GM21447 (cell line): Measurements from ENCODE around the gene PFN3.

Experiments used
- ATAC-seq: cut with Tn5 transposase; IDR thresholded peaks from one replicate; pipeline ENCODE4 v1.9.1; 2021; ENCODE audit not compliant: unreplicated experiment

The PFN3 gene, protein sequence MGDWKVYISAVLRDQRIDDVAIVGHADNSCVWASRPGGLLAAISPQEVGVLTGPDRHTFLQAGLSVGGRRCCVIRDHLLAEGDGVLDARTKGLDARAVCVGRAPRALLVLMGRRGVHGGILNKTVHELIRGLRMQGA

DNA sequence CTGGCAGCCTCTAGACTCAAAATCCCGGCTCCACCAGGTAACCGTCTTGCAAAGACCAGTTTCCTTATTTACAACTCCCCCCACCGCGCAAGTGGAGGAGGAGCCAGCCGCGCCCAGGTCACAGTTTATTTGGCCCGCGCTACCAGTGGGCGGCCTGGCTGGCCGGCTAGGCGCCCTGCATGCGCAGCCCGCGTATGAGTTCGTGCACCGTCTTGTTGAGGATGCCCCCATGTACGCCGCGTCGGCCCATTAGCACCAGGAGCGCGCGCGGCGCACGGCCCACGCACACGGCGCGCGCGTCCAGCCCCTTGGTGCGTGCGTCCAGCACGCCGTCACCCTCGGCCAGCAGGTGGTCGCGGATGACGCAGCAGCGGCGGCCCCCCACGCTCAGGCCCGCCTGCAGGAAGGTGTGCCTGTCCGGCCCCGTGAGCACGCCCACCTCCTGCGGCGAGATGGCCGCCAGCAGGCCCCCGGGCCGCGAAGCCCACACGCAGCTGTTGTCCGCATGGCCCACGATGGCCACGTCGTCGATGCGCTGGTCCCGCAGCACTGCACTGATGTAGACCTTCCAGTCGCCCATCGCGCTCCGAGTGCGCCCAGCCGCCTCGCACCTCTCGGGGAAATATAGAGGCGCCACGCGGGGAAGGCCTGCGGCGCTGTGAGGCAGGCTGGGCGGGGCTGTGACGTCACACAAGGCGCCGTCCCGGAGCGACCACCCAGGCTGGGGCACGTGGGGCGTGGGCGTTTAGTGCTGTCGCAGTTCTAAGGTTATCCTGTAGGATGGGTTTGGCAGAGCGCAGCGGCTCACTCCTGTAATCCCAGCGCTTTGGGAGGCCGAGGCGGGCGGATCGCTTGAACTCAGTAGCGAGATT, at the start of gene PFN3:
Gene PFN3 (minus strand): TSS at position 665 of the 872 bp plus-strand sequence. CDS start 85 bp downstream, at position 580.
- ATAC-seq = no peak

- ATAC-seq = no peak
These were observed 48.9 kb upstream of the PFN3 start for GRCh38 chr5:177449140-177450061.

- ATAC-seq = no peak
These were observed 47.9 kb upstream of the PFN3 start for GRCh38 chr5:177448244-177448950.

DNA sequence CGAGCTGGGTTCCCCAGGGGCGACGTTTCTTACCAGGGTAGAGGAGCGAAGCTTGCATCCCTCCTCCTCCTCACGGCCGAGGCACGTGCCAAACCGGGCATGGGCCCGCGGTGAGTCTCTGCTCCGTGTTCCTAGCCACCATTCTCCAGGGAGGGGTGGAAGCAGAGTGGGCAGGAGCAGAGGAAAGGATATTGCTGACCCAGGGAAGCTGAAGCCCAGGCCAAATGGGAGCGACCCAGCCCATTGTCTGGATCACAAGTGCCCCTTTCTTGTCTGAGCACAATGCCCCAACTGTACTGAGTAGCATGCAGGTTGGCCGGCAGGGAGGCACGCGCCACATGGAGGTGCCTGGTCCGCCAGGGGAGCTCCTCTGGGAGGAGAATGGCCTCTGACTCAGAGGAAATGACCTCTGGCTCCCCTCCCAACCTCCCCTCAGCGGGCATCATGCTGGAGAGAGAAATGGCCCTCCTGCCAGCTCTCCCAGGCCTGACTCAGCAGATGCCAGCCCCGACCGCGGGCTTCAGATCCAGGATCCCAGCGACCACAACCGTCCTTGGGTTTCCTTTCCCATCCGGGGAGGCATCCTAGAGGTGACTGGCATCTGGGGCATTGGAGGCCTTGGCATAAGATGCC, 47.3 kb upstream of the PFN3 start:
- no peak for ATAC-seq

- peak; percentile 38 for ATAC-seq
These were observed 46.7 kb upstream of the PFN3 start for GRCh38 chr5:177447066-177447610.

- ATAC-seq = peak; percentile 45
These were observed 46.0 kb upstream of the PFN3 start, which contains the start of gene PRR7 for GRCh38 chr5:177446200-177447065. Gene PRR7 (plus strand): TSS chr5:177446814. CDS start chr5:177455068, 8,254 bp downstream.

DNA sequence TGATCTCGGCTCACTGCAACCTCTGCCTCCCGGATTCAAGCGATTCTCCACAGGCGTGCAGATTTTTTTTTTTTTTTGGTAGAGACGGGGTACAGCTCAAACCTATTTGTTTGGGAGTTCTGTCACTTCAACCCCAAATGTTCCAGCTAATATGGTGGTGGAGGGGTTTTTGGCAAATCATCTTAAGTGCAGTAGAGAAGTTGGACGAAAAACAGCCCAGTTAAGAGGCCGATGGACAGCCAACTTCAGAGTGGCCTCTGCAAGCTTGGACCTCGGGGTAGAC, 45.4 kb upstream of the PFN3 start:
- no peak for ATAC-seq

GRCh38 chr5:177445052-177445916, 44.8 kb upstream of the PFN3 start:
- no peak for ATAC-seq

DNA sequence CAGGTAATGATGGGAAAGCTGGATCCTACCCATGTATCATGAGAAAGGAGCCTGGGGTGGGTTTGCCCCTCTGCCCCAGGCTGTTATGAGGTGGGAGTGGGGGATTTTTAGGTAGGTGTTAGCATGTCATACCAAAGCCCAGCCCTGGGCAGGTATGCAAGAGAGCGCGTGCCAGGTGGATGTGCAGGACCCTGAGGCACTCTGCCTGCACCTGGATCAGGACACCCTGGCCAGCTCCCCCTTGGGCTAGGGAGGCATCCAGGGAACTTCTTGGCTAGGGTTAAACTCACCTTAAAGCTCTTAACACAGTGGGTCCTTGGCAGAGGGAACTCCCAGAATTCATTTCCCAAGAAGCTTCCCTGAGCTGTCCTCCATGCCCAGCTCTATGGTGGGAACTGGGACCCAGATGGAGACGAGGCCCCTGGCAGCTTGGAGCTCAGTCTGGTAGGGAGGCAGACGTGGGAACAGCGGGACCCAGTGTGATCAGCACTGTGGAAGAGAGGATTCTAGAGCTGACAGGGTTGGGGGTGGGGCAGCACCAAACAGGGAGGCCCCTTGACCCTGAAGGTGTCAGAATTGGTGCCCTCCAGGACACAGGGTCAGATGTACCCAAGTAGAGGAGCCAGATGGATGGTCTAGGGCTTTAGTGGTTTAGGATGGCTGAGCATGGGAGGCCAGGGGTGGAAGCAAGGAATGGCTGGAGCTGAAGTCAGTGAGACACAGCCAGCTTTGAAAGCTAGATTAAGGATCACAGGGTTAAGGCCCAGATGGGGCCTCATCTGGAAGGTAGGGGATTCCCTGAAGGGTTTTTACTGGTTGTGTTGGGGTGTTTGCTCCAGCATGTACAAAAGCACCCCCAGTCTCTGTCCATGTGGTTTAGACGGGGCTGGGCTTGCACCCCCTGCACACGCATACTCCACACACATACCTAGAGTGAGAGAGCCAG, 43.9 kb upstream of the PFN3 start:
- no peak for ATAC-seq

DNA sequence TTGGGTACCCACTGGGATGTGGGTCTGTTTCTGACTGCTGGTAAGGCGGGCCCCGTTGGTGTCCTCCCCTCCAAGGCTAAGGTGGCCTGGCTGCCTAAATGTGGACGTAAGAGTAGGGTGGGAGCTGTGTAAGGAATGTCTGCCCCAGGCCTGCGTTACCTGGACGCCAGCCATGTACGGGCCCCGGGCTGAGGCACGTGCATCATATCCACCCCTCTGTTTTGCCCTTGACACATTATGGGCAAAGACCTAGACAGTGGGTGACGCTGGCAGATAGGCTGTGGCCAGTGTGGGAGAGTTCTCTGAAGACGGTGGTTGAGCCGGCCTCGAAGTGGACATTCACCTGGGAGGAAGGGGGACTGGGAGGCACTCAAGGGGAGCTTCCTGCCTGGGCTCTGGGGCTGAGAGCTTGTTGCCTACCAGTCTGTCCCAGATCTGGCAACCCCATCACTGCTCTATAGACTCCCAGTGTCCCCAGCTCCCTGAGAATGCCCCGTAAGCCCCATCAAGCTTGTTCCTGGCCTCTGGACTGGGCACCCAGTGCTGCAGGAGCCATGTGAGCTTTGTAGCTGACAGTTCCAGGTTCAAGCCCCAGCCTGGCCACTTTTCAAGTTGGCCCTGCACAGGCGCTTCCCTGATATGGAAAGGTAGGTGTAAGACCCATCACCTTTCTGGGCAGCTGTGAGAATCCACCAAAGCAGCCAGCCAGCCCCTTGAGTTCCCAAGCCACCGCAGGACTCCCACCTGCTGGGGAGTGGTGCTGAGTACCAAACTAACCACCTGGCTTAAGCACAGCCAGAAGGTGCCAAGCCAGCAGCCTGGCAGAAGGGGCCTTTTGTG, 42.9 kb upstream of the PFN3 start:
- no peak for ATAC-seq

DNA sequence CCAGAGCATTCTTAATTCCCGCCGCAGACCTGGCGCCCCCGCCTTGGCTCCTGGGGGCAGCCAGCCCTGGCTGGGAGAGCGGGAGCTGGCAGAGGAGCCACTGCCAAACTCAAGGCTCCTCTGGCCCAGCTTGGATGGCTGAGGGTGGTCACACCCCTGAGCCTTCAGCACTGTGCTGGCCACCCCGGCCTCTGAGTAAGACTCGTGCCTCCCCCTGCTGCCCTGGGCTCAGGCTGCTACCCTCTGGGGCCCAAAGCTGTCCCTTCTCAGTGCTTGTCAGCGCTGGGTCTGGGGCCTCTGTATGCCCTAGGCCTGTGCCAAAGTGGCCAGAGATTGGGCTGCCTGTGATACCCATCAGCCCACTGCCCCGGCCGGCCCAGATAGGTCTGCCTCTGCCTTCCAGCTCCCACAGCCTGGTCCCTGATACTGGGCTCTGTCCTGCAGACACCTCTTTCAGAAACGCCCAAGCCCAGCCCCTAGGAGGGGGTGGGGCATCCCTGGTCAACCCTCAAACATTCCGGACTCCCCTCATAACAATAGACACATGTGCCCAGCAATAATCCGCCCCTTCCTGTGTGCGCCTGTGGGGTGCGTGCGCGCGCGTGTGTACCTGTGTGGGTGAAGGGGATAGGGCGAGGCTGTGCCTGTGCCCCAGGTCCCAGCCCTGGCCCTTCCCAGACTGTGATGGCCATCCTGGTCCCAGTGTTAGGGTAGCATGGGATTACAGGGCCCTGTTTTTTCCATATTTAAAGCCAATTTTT, 41.8 kb upstream of the PFN3 start:
- ATAC-seq = no peak

GRCh38 chr5:177440990-177441780, 40.7 kb upstream of the PFN3 start:
- no peak for ATAC-seq

- no peak for ATAC-seq
These were observed 39.9 kb upstream of the PFN3 start for GRCh38 chr5:177440211-177440989.

DNA sequence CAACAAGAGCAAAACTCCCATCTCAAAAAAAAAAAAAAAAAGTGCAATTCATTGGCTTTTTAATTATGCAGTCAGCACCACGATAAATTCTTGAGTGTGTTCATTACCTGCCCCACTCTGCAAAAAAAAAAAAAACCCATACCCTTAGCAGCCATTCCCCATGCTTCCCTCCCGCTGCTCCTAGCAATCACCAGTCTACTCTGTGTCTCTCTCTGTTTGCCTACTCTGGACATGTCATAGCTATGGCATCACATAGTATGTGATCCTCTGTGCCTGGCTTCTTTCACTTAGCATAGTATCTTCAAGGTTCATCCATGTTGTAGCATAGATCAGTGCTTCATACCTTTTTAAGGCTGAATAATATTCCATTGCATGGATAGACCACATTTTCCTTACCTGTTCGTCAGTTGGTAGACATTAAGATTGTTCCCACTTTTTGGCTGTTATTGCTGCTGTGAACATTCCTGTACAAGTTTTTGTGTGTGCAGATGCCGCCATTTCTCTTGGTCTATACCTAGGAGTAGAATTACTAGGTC, 39.1 kb upstream of the PFN3 start:
- no peak for ATAC-seq
